Ishikawa (cell line): ENCODE measurements around the gene CACNA1E.

Experiments
- CEBPB ChIP-seq: IDR thresholded peaks from 2 replicates; pipeline ENCODE4 v1.6.1; 2012
- EGR1 ChIP-seq: IDR thresholded peaks from 2 replicates; pipeline ENCODE4 v1.6.1; 2012
- EP300 ChIP-seq: IDR thresholded peaks from 2 replicates; pipeline ENCODE4 v1.6.1; 2012; ENCODE audit warnings: borderline replicate concordance
- MAX ChIP-seq: IDR thresholded peaks from 2 replicates; pipeline ENCODE4 v1.6.1; 2012
- RAD21 ChIP-seq: IDR thresholded peaks from 2 replicates; pipeline ENCODE4 v1.6.1; 2012; ENCODE audit warnings: low read depth
- REST ChIP-seq: IDR thresholded peaks from 2 replicates; pipeline ENCODE4 v1.6.1; 2012; ENCODE audit warnings: low read depth, mild to moderate bottlenecking
- TAF1 ChIP-seq: IDR thresholded peaks from 2 replicates; pipeline ENCODE4 v1.6.1; 2012; ENCODE audit warnings: low read depth, mild to moderate bottlenecking
- YY1 ChIP-seq: IDR thresholded peaks from 2 replicates; pipeline ENCODE4 v1.6.1; 2012; ENCODE audit warnings: low read depth
- ZBTB7A ChIP-seq: IDR thresholded peaks from 2 replicates; pipeline ENCODE4 v1.6.1; 2012; ENCODE audit warnings: low read depth

GRCh38 chr1:181469829-181470228, 13.5 kb upstream of the CACNA1E start:
- TF ChIP-seq REST (no peak), MAX (no peak), RAD21 (no peak), EP300 (no peak), TAF1 (no peak), CEBPB (no peak), EGR1 (no peak), ZBTB7A (no peak), YY1 (no peak)
